Measurements from ENCODE around the gene COMMD6. TPM values are rescaled to one million over a fixed set of nuclear protein-coding genes. Genes with fewer than 3 reads are reported as not detected.

The COMMD6 gene
- total and polyA plus RNA-seq, 2 of the 13 experiments (the other 11 are each of a cell fraction or from before 2014, with no cell fraction given), result 97.0 to 164 TPM

GRCh38 chr13:75492389-75492788 lies 45.3 kb downstream of the COMMD6 start:
- CTCF ChIA-PET (ENCODE audit: low intra/inter-chr PET ratio, low total read pairs), result no interaction called here

More at GRCh38 chr13:75492389-75492788, 45.3 kb downstream of the COMMD6 start:
- Histone ChIP-seq H4K20me1 (ENCODE audit: insufficient read depth, low read length) (no peaks in the 10 kb centered on the region), H3K9me3 (ENCODE audit: low read length) (no peaks in the 10 kb centered on the region), H3K4me3 (replicated peaks in 1 of 3; ENCODE audit: insufficient read depth in 1 of 3, low read depth in 2 of 3, low read length in 3 of 3) (no peak overlapping the region), H3K79me2 (ENCODE audit: insufficient read depth, low read length) (no peaks in the 10 kb centered on the region), H3K4me2 (ENCODE audit: low read depth, low read length) (no peak overlapping the region), H3K27ac (ENCODE audit: extremely low read length, insufficient read depth, low read length) (no peak overlapping the region), H2AFZ (ENCODE audit: low read length) (no peak overlapping the region), H3K4me1 (ENCODE audit: insufficient read depth, low read length) (peaks cover 43% of the 10 kb centered on the region), H3K27me3 (ENCODE audit: control insufficient read depth in 1 of 2, insufficient read depth in 2 of 2, low read length in 2 of 2) (no peaks in the 10 kb centered on the region), H3K36me3 (replicated peaks in 1 of 2; ENCODE audit: control insufficient read depth in 1 of 2, insufficient read depth in 2 of 2, low read length in 2 of 2) (no peaks in the 10 kb centered on the region), H3K9ac (ENCODE audit: insufficient read depth, low read depth, low read length) (no peak overlapping the region)
- intact Hi-C loops (cut with micrococcal nuclease; ENCODE audit: unreplicated experiment), result no loop called here
- TF ChIP-seq FOXC1 (CRISPR knock-in tag; IDR thresholded peaks at IDR 0.05; ENCODE audit: borderline replicate concordance) (no peak), MYC (CRISPR knock-in tag; IDR thresholded peaks at IDR 0.05; ENCODE audit: borderline replicate concordance) (no peak), ZMYM2 (CRISPR knock-in tag; IDR thresholded peaks at IDR 0.05) (0 out of 2 replicates have a peak, but pooled peaks have one; percentile 40), ZNF770 (CRISPR knock-in tag; IDR thresholded peaks at IDR 0.05) (peak; percentile 96), MXD1 (CRISPR knock-in tag; IDR thresholded peaks at IDR 0.05) (no peak), USF2 (IDR thresholded peaks at IDR 0.05; ENCODE audit: low read depth, low read length) (no peak), USF2 (CRISPR knock-in tag; IDR thresholded peaks at IDR 0.05; ENCODE audit: borderline replicate concordance) (peak; percentile 38; the same call in 1 of the 2 replicates), CEBPB (IDR thresholded peaks at IDR 0.05; ENCODE audit: borderline replicate concordance, low read depth, low read length) (peak; percentile 81), SRSF1 (optimal IDR thresholded peaks at IDR 0.05; ENCODE audit: low read depth, low read length) (no peak), KDM1A (CRISPR knock-in tag; IDR thresholded peaks at IDR 0.05) (peak; percentile 30; the same call in 1 of the 2 replicates), ZMYM4 (CRISPR knock-in tag; IDR thresholded peaks at IDR 0.05) (0 out of 2 replicates have a peak, but pooled peaks have one; percentile 22), ZMYM3 (CRISPR knock-in tag; IDR thresholded peaks at IDR 0.05) (peak; percentile 37; the same call in 1 of the 2 replicates), CEBPG (CRISPR knock-in tag; IDR thresholded peaks at IDR 0.05) (peak; percentile 48), FOSL2 (CRISPR knock-in tag; IDR thresholded peaks at IDR 0.05) (peak; percentile 88), FOSL1 (CRISPR knock-in tag; IDR thresholded peaks at IDR 0.05; ENCODE audit: borderline replicate concordance) (peak; percentile 65), FLYWCH1 (CRISPR knock-in tag; IDR thresholded peaks at IDR 0.05) (no peak), ONECUT2 (CRISPR knock-in tag; IDR thresholded peaks at IDR 0.05) (no peak), TEF (CRISPR knock-in tag; IDR thresholded peaks at IDR 0.05) (no peak), TEAD3 (CRISPR knock-in tag; optimal IDR thresholded peaks at IDR 0.05; ENCODE audit: borderline replicate concordance) (no peak)
- no TSS peak for BruUV-seq (replicated peaks)
- no peak for FAIRE-seq
- POLR2A ChIA-PET, result no interaction called here
- no peak for DNase-seq (ENCODE audit: low spot score)
- no peak for ATAC-seq
- in situ Hi-C loops (cut with HindIII; ENCODE audit: extremely low pct_ligation_motif_present, low pct_unique_long_range_greater_than_20kb), result no loop called here
- WGBS (ENCODE audit: low lambda C conversion rate), result 78% methylated on average over 5 of the region's 5 CpGs

Data from HepG2 (cell line).